Activated gamma-delta T cell treated with anti-CD3 and anti-CD28 coated beads, Interleukin-2, amount 50 U/mL, for 16 hours (primary cell): ENCODE measurements around the gene KRTAP12-3.

Experiments used
- DNase-seq: peaks from one replicate; pipeline ENCODE4 v3.0.0-alpha.2; 2020; ENCODE audit warnings: low read depth

KRTAP12-3 gene

GRCh38 chr21:44702973-44703730 is 45.4 kb downstream of the KRTAP12-3 start:
- no peak for DNase-seq

- no peak for DNase-seq
Measured at GRCh38 chr21:44703731-44704635, 46.3 kb downstream of the KRTAP12-3 start.

GRCh38 chr21:44704636-44705001 is 46.9 kb downstream of the KRTAP12-3 start:
- no peak for DNase-seq

- no peak for DNase-seq
Measured at GRCh38 chr21:44706026-44706705, 48.4 kb downstream of the KRTAP12-3 start.

- DNase-seq = no peak
Measured at GRCh38 chr21:44706706-44707581, 49.2 kb downstream of the KRTAP12-3 start.
